ENCODE data around the gene DPH2.

Gene DPH2

DNA sequence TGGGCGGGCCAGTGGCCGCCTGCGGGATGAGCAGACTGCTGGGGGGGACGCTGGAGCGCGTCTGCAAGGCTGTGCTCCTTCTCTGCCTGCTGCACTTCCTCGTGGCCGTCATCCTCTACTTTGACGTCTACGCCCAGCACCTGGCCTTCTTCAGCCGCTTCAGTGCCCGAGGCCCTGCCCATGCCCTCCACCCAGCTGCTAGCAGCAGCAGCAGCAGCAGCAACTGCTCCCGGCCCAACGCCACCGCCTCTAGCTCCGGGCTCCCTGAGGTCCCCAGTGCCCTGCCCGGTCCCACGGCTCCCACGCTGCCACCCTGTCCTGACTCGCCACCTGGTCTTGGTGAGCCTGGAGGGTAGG lies 11.3 kb downstream of the DPH2 start:
- peaks cover 67% of the 10 kb centered on the region for H3K36me3 ChIP-seq
- H3K4me3 ChIP-seq (ENCODE audit: low read depth, low read length): no peak overlapping the region
- TF ChIP-seq, protein P1, sequence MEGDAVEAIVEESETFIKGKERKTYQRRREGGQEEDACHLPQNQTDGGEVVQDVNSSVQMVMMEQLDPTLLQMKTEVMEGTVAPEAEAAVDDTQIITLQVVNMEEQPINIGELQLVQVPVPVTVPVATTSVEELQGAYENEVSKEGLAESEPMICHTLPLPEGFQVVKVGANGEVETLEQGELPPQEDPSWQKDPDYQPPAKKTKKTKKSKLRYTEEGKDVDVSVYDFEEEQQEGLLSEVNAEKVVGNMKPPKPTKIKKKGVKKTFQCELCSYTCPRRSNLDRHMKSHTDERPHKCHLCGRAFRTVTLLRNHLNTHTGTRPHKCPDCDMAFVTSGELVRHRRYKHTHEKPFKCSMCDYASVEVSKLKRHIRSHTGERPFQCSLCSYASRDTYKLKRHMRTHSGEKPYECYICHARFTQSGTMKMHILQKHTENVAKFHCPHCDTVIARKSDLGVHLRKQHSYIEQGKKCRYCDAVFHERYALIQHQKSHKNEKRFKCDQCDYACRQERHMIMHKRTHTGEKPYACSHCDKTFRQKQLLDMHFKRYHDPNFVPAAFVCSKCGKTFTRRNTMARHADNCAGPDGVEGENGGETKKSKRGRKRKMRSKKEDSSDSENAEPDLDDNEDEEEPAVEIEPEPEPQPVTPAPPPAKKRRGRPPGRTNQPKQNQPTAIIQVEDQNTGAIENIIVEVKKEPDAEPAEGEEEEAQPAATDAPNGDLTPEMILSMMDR (IDR thresholded peaks at IDR 0.05; ENCODE audit: low read depth, low read length): no peak

DNA sequence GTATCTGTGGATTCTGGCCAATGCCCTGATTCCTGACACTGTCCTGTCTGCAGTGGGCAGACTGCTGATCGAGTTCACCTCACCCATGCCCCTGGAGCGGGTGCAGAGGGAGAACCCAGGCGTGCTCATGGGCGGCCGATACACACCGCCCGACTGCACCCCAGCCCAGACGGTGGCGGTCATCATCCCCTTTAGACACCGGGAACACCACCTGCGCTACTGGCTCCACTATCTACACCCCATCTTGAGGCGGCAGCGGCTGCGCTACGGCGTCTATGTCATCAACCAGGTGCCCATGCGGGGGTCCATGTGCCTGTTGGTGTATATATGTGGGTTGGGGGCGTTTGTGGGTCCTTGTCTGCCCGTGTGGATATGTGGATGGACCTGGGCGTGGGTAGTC lies 11.8 kb downstream of the DPH2 start:
- TF ChIP-seq, protein P1 (IDR thresholded peaks at IDR 0.05; ENCODE audit: low read depth, low read length): no peak
- no peak overlapping the region for H3K27ac ChIP-seq

More for the DNA sequence above, 11.3 kb downstream of the DPH2 start:
- Histone ChIP-seq H3K27me3 (ENCODE audit: insufficient read depth, low read depth, severe bottlenecking) (no peaks in the 10 kb centered on the region), H3K27ac (no peak overlapping the region), H3K9me3 (ENCODE audit: severe bottlenecking) (no peaks in the 10 kb centered on the region)
- no peak for DNase-seq

DNA sequence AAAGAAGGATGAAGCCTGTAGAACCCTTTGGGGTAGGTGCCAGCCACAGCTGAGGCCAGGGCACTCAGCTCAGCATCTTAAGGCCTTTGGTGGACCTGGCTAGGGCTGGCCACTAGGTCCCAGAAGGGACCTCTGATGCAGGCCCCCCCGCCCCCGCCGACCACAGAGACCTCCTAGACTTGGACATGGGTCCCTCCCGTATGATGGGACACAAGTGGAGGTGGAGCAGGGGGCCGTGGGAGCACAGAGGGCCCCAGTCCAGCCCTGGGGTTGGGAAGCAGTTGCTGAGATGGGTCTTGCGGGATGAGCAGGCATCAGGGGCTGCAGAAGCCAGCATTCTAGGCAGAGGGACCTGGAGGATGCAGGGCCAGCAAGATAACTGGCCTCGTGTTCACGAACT lies 12.4 kb downstream of the DPH2 start:
- TF ChIP-seq, protein P1 (IDR thresholded peaks at IDR 0.05; ENCODE audit: low read depth, low read length): no peak
- peaks cover 62% of the 10 kb centered on the region for H3K36me3 ChIP-seq
- H3K9me3 ChIP-seq (ENCODE audit: severe bottlenecking): no peaks in the 10 kb centered on the region
- H3K4me3 ChIP-seq (ENCODE audit: low read depth, low read length): no peak overlapping the region
- no peak for DNase-seq
- no peak overlapping the region for H3K27ac ChIP-seq
- no peaks in the 10 kb centered on the region for H3K27me3 ChIP-seq (ENCODE audit: insufficient read depth, low read depth, severe bottlenecking)

More for the DNA sequence above, 11.8 kb downstream of the DPH2 start:
- no peaks in the 10 kb centered on the region for H3K27me3 ChIP-seq (ENCODE audit: insufficient read depth, low read depth, severe bottlenecking)
- H3K4me3 ChIP-seq (ENCODE audit: low read depth, low read length): no peak overlapping the region
- H3K9me3 ChIP-seq (ENCODE audit: severe bottlenecking): no peaks in the 10 kb centered on the region
- peaks cover 65% of the 10 kb centered on the region for H3K36me3 ChIP-seq
- DNase-seq: no peak

DNA sequence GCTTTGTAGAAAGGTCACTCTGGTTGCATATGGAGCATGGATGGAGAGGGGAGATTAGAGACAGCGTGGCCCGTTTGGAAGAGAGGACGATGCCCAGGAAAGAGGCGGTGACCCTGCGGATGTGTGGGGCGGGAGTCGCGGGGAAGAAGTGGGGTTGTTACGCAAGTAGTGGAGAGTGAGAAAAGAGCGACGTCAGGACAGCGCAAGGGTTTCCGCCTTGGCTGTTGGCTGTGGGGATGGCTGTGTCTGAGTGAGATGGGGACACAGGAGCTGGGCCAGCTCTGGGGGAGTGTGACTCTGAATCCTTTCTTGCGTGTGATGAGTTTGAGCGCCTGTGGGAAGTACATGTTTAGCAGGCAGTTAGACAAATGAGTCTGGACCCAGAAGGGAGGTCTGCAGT lies 13.0 kb downstream of the DPH2 start:
- Histone ChIP-seq H3K9me3 (ENCODE audit: severe bottlenecking) (no peaks in the 10 kb centered on the region), H3K27me3 (ENCODE audit: insufficient read depth, low read depth, severe bottlenecking) (no peaks in the 10 kb centered on the region), H3K4me3 (ENCODE audit: low read depth, low read length) (no peak overlapping the region), H3K36me3 (peaks cover 60% of the 10 kb centered on the region), H3K27ac (no peak overlapping the region)
- TF ChIP-seq, protein P1 (IDR thresholded peaks at IDR 0.05; ENCODE audit: low read depth, low read length): no peak
- DNase-seq: no peak

DNA sequence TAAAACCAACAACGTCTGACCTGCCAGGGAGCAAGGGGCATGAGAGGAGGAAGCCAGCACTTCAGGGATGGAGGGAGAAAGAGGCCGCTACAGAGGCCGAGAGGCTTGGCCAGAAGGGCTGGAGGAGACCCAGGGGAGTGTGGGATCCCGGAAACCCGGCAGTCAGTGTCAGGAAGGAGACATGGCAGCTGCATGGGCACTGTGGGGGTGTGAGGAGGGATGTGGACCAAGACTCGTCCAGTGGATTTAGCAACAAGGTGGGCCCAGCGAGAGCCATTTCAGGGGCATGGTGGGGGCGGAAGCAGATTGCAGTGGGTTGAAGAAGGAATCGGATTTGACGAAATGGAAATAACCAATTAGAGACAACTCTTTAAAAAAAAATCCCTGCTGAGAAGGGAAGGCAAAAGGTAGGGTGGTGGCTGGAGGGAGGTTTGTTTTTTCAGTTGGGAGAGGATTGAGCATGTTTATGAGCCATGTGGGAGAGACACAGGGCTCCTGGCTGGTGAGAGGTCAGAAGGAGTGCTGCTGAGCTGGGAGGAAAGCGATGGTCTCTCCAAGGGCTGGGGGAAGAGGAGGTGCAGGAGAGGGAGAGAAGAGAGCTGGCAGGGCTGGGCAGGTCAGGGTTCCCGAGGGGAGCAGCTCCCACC lies 13.6 kb downstream of the DPH2 start:
- no peak overlapping the region for H3K27ac ChIP-seq
- no peaks in the 10 kb centered on the region for H3K27me3 ChIP-seq (ENCODE audit: insufficient read depth, low read depth, severe bottlenecking)
- H3K36me3 ChIP-seq: peaks cover 54% of the 10 kb centered on the region
- no peaks in the 10 kb centered on the region for H3K9me3 ChIP-seq (ENCODE audit: severe bottlenecking)
- H3K4me3 ChIP-seq (ENCODE audit: low read depth, low read length): no peak overlapping the region
- no peak for DNase-seq
- TF ChIP-seq, protein P1 (IDR thresholded peaks at IDR 0.05; ENCODE audit: low read depth, low read length): no peak

DNA sequence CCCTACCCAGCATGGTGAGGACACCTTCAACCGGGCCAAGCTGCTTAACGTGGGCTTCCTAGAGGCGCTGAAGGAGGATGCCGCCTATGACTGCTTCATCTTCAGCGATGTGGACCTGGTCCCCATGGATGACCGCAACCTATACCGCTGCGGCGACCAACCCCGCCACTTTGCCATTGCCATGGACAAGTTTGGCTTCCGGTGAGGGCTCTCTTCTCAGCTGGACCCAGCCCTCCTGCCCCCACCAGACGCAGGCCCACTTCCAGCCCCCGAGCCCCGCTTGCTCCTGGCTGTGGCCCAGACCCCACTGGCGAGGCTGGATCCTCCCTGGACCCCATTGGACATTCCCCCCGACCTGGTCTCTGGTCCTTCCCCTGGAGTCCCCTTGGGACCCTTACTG lies 15.0 kb downstream of the DPH2 start:
- Histone ChIP-seq H3K36me3 (peaks cover 54% of the 10 kb centered on the region), H3K27ac (no peak overlapping the region), H3K4me3 (ENCODE audit: low read depth, low read length) (no peak overlapping the region), H3K9me3 (ENCODE audit: severe bottlenecking) (no peaks in the 10 kb centered on the region), H3K27me3 (ENCODE audit: insufficient read depth, low read depth, severe bottlenecking) (no peaks in the 10 kb centered on the region)
- TF ChIP-seq, protein P1 (IDR thresholded peaks at IDR 0.05; ENCODE audit: low read depth, low read length): no peak
- no peak for DNase-seq

Data from WERI-Rb-1 (cell line).